ENCODE measurements around the gene TMA7B. TPM values are rescaled to one million over a fixed set of nuclear protein-coding genes. Genes with fewer than 3 reads are reported as not detected.

Gene TMA7B
- polyA plus RNA-seq, 1 experiment: not detected

DNA sequence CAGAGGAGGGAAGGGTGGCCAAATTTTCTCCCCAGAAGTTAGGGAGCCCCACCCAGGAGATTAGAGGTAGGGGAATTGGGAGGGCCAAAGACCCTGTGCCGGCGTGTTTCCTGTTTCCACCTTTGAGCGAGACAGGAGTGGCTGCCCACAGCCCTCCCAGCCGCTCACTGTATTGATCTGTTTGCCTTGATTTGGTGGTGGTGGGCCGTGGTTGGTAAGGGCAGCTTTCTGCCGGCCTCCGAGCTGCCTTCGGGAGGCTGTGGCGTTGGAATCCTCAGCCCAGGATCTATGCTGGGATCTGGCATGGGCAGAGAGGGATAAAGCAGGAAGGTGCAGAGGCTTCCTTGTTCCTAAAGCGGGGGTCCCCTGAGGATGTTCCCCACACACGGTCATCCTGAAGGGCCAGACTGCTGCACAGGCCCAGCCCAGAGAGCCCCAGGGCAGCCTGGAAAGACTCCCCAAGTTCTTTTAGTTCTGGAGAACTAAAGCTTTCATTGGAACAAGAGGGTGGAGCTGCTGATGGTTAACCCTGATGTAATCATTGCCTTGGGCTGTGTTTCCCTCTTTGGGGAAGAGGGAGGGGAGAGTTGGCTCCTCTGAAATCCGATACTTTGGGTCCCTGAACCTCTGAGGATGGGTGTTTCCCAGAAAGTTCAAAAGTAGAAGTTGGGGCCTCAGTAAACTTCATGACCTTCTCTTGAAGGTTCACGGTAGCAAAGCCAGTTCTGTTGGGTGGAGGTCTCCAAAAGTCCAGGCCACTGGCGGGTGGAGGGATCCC lies 41.8 kb downstream of the TMA7B start:
- Histone ChIP-seq H3K27me3 (ENCODE audit: control insufficient read depth, insufficient read depth, low read length) (peaks cover 4% of the 10 kb centered on the region), H3K9me3 (ENCODE audit: control insufficient read depth, insufficient read depth, low read length) (no peaks in the 10 kb centered on the region), H3K27ac (ENCODE audit: low read depth, low read length) (no peak overlapping the region), H3K4me3 (ENCODE audit: low read depth, low read length) (no peak overlapping the region)
- TF ChIP-seq, protein P1, sequence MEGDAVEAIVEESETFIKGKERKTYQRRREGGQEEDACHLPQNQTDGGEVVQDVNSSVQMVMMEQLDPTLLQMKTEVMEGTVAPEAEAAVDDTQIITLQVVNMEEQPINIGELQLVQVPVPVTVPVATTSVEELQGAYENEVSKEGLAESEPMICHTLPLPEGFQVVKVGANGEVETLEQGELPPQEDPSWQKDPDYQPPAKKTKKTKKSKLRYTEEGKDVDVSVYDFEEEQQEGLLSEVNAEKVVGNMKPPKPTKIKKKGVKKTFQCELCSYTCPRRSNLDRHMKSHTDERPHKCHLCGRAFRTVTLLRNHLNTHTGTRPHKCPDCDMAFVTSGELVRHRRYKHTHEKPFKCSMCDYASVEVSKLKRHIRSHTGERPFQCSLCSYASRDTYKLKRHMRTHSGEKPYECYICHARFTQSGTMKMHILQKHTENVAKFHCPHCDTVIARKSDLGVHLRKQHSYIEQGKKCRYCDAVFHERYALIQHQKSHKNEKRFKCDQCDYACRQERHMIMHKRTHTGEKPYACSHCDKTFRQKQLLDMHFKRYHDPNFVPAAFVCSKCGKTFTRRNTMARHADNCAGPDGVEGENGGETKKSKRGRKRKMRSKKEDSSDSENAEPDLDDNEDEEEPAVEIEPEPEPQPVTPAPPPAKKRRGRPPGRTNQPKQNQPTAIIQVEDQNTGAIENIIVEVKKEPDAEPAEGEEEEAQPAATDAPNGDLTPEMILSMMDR (IDR thresholded peaks at IDR 0.05; ENCODE audit: low read depth, low read length): no peak
- ChIA-PET CTCF (no interaction called here), POLR2A (no interaction called here)
- no peak for DNase-seq (ENCODE audit: low read depth, low spot score)

DNA sequence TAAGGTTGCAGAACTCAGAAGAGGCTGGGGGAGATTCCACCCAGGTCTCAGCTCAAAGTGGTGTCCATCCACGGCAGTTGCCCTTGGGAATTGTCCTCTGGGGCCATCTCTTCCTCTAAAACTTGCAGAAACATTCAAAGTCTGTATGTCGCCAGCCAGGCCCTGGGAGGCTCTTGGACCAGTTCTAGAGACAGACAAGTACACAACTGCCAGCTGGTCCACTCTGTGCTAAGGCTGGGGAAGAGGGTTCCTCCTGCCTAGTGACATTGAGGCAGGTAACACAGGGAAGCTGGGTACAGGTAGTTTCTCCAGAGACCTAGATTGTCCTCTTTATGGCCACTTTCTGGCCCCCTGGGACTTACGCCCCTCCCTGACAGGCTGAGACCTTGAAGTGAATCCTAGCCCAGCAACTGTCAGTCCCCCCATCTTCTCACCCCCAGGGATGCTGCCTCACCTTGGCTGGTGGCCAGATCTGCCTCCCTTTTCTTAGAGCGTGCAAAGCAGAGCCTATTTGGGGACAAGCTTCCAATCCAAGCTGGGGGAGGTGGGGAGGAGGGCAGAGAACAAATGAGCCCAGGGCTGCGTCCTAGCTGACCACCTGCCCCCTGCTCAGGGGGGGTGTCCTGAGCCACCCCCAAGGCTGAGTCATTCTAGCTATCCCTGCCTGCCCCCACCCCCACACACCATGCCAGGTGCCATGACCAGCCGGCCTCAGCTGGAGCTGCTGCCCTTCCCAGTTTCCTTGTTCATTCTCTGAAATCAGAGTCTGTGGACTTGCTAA lies 42.9 kb downstream of the TMA7B start:
- CTCF ChIA-PET: no interaction called here
- POLR2A ChIA-PET: no interaction called here

DNA sequence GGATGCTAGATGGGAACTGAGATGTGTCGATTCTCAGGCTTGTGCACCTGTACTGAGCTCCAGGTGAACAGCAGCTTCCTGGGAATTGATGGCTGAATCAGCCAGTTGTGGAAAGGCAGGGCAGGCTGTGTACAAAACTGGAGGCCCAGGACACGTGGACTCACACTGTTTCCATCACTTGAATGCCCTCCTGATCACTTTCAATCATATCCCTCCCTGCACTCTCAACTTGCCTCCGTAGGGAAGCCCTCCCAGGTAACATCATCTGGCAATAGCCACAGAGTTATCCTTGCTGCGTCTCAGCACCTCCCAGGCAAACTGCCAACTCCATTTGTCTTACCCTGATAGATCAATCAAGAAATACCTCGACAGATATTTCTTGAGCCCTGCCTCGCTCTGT lies 44.6 kb downstream of the TMA7B start:
- TF ChIP-seq, protein P1 (IDR thresholded peaks at IDR 0.05; ENCODE audit: low read depth, low read length): no peak
- ChIA-PET CTCF (interaction anchor here (0.8 kb wide), 1 partner anchor 20 kb away, joined by 3 read pairs; no protein-coding TSS in a partner anchor), POLR2A (no interaction called here)
- Histone ChIP-seq H3K4me3 (ENCODE audit: low read depth, low read length) (no peak overlapping the region), H3K9me3 (ENCODE audit: control insufficient read depth, insufficient read depth, low read length) (no peaks in the 10 kb centered on the region), H3K27ac (ENCODE audit: low read depth, low read length) (peak overlapping the region; percentile 11), H3K27me3 (ENCODE audit: control insufficient read depth, insufficient read depth, low read length) (peaks cover 9% of the 10 kb centered on the region)
- DNase-seq (ENCODE audit: low read depth, low spot score): no peak

More for the DNA sequence above, 42.9 kb downstream of the TMA7B start:
- DNase-seq (ENCODE audit: low read depth, low spot score): no peak
- TF ChIP-seq, protein P1 (IDR thresholded peaks at IDR 0.05; ENCODE audit: low read depth, low read length): no peak
- Histone ChIP-seq H3K4me3 (ENCODE audit: low read depth, low read length) (no peak overlapping the region), H3K9me3 (ENCODE audit: control insufficient read depth, insufficient read depth, low read length) (no peaks in the 10 kb centered on the region), H3K27me3 (ENCODE audit: control insufficient read depth, insufficient read depth, low read length) (peaks cover 5% of the 10 kb centered on the region), H3K27ac (ENCODE audit: low read depth, low read length) (no peak overlapping the region)

DNA sequence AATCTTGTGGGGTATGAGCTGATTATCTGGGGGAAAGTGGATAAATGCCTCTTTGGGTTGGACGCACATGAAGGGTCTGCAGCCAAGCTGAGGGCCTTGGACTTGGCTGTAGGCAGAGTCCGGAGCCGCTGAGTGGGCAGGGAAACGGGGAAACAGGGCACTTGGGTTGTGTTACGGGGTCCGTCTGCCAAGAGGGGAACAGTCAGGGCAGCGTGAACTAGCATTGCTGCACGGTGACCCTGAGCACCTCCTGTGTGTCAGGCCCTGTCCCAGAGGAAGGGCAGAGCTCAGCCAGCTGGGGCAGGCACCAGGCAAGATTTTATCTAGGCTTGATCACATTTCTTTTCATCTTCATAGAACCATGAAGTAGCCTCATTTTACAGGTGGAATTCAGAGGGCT lies 46.4 kb downstream of the TMA7B start:
- Histone ChIP-seq H3K27ac (ENCODE audit: low read depth, low read length) (no peak overlapping the region), H3K9me3 (ENCODE audit: control insufficient read depth, insufficient read depth, low read length) (no peaks in the 10 kb centered on the region), H3K27me3 (ENCODE audit: control insufficient read depth, insufficient read depth, low read length) (peaks cover 22% of the 10 kb centered on the region), H3K4me3 (ENCODE audit: low read depth, low read length) (no peak overlapping the region)
- ChIA-PET CTCF (no interaction called here), POLR2A (no interaction called here)
- DNase-seq (ENCODE audit: low read depth, low spot score): no peak
- TF ChIP-seq, protein P1 (IDR thresholded peaks at IDR 0.05; ENCODE audit: low read depth, low read length): no peak

Measured in AG04450 (cell line).